ENCODE measurements around the gene ISG20L2.

GRCh38 chr1:156706657-156707416, 21.7 kb downstream of the ISG20L2 start:
- TF ChIP-seq CTCF (IDR thresholded peaks at IDR 0.05) (no peak), POLR2A (IDR thresholded peaks at IDR 0.05) (no peak)
